Right forelimb (tissue), 1 donor: Measurements from ENCODE around the gene NLGN1.
"Not testable (repeated sequence)": the region's sequence is repeated elsewhere in the genome, so short reads cannot be mapped to it uniquely, and the experiment has no call there.

Source experiments
- DNase-seq: peaks from one replicate; pipeline ENCODE4 v3.0.0-alpha.2; 2018

The NLGN1 gene

GRCh38 chr3:173567997-173568396 lies 170.5 kb downstream of the NLGN1 start:
- no peak for DNase-seq

DNA sequence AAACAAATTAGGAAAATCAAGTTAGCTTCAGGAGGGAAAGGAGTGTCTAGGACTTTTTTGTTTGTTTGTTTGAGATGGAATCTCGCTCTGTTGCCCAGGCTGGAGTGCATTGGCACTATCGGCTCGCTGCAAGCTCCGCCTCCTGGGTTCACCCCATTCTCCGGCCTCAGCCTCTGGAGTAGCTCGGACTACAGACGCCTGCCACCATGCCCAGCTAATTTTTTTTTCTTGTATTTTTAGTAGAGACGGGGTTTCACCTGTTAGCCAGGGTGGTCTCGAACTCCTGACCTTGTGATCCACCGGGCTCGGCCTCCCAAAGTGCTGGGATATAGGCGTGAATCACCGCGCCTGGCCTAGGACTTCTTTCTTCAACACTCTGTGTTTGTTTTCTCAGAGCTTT lies 171.1 kb downstream of the NLGN1 start:
- no peak for DNase-seq

DNA sequence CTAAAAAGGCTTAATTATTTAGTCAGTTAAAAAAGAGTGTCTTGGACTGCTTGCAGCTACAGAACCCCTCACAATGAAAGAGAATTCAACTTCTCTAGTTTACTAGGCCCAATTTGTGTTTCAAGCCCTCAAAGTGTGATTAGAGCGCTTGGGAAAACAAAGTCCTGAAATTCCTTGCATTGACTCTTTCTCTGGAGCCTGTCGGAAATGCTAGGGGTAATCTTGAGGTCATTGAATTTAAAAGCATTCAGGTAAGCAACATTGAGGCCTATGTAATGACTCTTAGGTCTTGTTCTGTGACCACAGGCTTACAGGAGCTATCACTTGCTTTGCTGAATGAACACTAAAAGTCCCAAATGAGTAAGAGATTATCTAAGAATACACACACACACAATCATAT lies 186.0 kb downstream of the NLGN1 start:
- no peak for DNase-seq

- DNase-seq = peak; percentile 71
Measured at GRCh38 chr3:173584093-173584837, 186.7 kb downstream of the NLGN1 start.

DNA sequence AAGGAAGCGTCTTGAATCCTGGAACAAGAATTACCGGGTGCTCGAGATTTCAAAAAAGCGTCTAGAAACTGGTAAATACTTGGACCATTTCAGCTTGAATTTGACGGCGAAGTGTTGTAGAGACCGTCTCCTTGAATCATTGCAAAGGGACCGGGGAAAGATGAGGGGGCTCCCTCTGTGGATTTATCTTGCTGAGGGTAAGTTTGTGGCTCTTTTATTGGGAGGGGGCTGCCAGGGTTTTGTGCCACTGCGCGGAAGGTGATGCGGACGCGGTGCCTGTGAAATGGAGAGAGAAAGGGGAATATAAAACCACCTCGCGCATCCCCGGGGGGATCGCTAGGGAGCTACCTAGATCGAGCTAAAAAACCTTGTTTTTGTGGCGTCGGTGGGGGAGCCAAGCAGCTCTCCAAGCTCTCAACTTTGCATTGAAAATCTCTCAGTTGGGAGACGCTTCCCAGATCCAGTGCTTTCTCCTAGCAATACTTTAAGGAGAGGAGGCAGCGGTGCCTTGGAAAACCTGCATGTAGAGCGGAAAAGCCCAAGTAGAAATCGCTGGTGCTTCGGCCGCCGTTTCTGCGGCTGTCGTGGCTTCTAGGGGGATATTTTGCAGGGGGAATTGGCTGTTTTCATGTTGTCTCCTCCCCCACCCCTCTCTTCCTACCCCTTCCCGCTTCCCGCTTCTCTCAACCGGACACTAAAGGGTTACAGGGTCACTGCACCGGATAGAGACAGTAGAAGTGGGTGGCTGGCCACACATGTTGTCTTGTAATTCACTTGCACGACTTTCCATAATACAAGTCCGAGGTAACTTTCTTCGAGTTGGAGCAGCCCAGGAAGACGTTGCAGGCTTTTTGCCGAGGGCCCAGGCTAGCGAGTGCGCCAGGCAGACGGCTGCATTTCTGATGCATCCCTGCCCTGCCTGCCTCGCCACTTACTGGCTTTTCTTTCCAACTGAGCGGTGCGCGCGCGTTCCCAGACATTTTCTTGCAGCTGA lies 187.6 kb downstream of the NLGN1 start:
- DNase-seq = peak; percentile 80

DNA sequence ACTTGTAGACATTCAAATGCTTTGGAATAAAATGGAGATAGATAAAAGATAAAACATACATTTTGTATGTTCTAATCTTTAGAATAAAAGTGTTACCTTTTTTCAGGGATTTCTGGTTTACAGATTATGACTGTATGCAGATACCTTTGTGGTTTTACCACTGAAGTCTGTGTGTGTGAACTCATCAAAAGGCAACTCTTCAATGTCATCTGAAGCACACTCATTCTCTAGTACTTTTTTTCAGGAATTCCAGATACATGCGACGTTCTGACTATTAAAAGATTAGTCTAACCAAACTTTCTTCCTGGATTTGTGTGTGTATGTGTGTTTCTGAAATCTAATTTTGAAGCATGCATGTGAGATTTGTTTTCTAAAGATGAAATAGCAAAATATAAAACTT lies 188.6 kb downstream of the NLGN1 start:
- no peak for DNase-seq

GRCh38 chr3:173587055-173587454 lies 189.5 kb downstream of the NLGN1 start:
- no peak for DNase-seq

DNA sequence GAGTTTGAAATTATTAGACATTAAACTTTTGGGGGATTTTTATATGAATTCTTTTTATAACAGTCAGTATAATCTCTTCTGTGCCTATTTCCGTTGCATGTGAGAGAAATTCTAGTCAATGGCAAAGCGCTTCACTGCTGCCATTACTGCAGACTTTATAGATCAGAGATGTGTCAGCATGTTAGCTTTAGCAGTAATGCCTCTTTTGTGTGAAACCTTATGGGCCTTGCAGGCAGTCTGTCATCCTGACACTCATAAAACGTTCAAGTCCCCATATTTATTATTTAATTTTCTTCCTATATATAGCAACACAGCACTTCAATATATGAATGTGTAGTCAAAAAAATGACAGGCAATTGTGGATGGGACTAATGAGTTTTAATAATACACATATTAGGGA lies 191.0 kb downstream of the NLGN1 start:
- DNase-seq = no peak

DNA sequence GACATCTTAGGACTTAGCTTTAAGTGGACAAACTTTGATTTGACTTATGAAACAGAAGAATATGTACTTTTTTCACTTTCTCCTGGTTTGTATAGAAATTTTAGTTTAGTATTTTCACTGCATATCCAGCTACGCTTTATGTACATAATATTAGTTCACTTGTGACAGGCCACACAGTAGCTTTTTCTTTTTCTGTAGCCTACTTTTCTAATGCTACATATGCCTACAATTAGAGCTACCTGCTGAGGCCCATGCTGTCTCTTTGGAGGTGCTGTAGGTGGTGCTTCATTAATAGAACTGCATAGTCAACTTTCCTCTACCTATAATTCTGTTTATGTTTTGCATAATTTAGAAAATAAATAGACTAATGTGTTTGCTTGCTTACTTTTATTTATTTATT lies 191.6 kb downstream of the NLGN1 start:
- DNase-seq = no peak

DNA sequence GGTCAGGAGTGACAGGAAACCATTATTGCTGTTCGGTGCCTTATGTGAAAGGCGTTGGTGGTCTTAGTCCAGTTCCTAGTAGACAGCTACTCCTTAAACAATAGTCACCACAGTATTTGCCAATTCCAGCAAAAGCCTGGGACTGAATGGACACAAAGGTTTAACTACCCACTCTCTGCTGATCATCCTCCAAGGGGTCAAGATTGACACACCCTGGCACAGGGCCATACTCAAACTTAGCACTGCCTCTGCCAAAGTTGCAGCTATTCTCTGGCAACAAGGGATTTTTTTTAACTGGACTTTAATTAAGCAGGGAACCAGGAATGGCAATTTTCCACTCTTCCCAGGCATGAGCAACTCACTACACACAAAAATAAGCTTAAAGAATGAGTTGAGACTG lies 193.9 kb downstream of the NLGN1 start:
- DNase-seq = no peak

- DNase-seq = not testable (repeated sequence)
Measured at GRCh38 chr3:173594881-173595280, 197.3 kb downstream of the NLGN1 start.

- no peak for DNase-seq
Measured at GRCh38 chr3:173599673-173600072, 202.1 kb downstream of the NLGN1 start.

- no peak for DNase-seq
Measured at GRCh38 chr3:173614522-173614921, 217.0 kb downstream of the NLGN1 start.

DNA sequence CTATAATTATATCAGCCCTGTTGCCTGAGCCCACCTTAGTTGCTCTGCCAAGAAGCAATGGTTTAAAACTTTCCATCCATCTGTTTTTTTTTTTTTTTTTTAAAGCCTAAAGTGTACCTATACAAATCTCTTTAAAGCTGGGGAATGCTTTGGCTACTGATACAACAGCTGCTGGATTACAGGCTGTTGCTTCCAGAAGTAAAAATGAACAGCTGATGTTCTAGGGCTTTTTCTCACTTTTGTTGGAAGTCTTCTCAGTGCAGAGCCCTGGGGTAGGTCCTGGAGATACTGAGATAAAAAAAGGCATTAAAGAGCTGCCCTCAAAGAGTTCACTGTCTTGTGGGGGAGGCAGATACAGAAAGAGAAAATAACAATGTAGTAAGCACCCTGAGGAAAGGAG lies 218.1 kb downstream of the NLGN1 start:
- DNase-seq = no peak

DNA sequence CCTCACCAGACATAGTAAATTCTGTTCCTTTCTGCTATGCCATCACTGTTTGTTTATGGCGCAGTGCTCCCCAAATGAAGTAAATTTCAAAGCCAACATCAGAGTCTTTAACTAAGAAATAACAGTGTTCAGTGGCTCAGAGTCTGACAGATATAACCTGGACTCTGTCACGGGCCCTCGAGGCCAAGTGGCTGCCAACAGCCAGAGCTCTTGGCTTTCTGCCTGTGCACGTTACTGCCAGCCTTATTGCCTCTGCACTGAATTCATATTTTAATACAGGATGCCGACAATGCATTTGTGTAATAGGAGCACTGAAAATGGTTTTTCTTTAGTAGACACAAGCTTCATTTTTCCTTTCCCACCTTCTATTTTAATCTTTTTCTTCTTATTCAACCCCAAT lies 219.9 kb downstream of the NLGN1 start:
- no peak for DNase-seq

- DNase-seq = no peak
Measured at GRCh38 chr3:173618148-173618547, 220.6 kb downstream of the NLGN1 start.

- no peak for DNase-seq
Measured at GRCh38 chr3:173618703-173619102, 221.2 kb downstream of the NLGN1 start.

GRCh38 chr3:173622166-173622565 lies 224.6 kb downstream of the NLGN1 start:
- DNase-seq = no peak

DNA sequence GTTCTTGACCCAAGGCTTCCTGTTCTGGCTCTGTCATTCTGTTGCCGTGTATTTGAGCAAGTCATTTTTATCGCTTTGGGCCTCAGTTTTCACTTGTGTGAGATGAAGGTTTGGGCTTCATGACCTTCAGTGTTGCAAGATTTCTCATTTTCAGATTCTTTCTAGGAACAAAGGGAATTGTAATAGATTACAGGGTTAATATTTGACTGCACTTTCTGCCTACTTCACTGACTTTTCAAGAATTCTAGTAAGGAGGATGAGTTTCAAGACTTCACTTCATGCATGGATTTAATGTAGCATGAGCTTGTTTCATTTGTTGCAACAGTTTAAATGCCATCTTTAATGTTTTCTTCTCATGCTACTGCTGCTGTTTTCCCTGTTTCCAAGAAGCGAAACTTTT lies 226.5 kb downstream of the NLGN1 start:
- no peak for DNase-seq

- no peak for DNase-seq
Measured at GRCh38 chr3:173630849-173631248, 233.3 kb downstream of the NLGN1 start.

- DNase-seq = no peak
Measured at GRCh38 chr3:173632945-173633344, 235.4 kb downstream of the NLGN1 start.

DNA sequence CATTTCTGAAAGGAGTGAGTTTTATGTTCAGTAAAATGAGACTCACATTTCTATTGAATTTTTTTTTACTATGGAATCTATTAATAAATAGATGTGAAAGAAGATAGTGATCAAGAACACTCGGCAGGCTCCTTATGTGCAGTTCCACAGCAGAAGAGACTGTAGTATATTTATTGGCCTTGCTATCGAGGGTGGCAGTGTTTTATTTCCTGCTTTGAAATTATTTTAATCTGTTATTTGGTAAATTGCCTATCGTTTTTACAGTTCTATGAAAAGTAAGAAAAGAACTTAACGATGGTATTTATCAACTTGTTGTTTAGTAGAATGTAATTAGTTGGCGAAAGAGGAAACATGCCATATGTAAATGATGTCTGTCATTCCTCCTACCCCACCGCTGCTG lies 238.3 kb downstream of the NLGN1 start:
- DNase-seq = no peak

GRCh38 chr3:173639098-173639497 lies 241.6 kb downstream of the NLGN1 start:
- DNase-seq = no peak

- no peak for DNase-seq
Measured at GRCh38 chr3:173641696-173642095, 244.2 kb downstream of the NLGN1 start.
